ENCODE results near the gene DHX8. TPM values are rescaled to one million over a fixed set of nuclear protein-coding genes. Genes with fewer than 3 reads are reported as not detected.
"Not testable (repeated sequence)": the region's sequence is repeated elsewhere in the genome, so short reads cannot be mapped to it uniquely, and the experiment has no call there.

Gene DHX8
- total RNA-seq, 1 experiment from 2014 or later = 54.1 TPM

DNA sequence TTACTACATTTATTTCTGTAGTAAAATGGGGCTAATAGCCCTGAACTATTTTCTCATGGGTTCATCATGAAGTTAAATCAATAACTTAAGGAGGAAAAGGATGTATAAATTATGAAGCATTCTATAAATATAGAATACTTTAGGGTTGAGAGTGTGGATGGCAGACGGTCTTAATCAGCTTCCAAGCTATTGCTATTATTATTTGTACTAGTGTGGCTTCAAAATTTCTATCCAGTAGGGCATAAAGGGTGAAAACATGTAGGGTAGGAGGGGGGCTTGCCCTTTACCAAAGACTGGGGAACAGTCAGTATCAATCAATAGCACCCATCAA is 26.4 kb upstream of the DHX8 start:
- Histone ChIP-seq H3K4me2 (ENCODE audit: insufficient read depth, insufficient read length, low read length) (no peak overlapping the region), H2BK120ac (ENCODE audit: low read depth, low read length, poor library complexity, severe bottlenecking) (no peak overlapping the region), H3K4ac (ENCODE audit: low read depth, low read length) (no peak overlapping the region), H4K5ac (ENCODE audit: insufficient read length, low read depth, low read length) (no peak overlapping the region), H3K27me3 (ENCODE audit: insufficient read depth, low read length) (no peaks in the 10 kb centered on the region), H3K79me2 (ENCODE audit: insufficient read depth, low read length) (no peaks in the 10 kb centered on the region), H3K79me1 (ENCODE audit: insufficient read depth, low read depth, low read length, poor library complexity, severe bottlenecking) (no peaks in the 10 kb centered on the region), H3K23me2 (ENCODE audit: insufficient read length, low read depth, low read length, poor library complexity, severe bottlenecking) (no peaks in the 10 kb centered on the region), H3K14ac (ENCODE audit: insufficient read depth, low read length) (no peak overlapping the region), H2BK12ac (ENCODE audit: insufficient read length, low read depth, low read length) (no peak overlapping the region), H3K4me1 (ENCODE audit: insufficient read depth, low read length) (no peaks in the 10 kb centered on the region), H4K20me1 (ENCODE audit: control insufficient read depth, insufficient read depth, insufficient read length) (no peaks in the 10 kb centered on the region), H3K56ac (ENCODE audit: insufficient read length, low read depth, low read length) (no peak overlapping the region), H2AFZ (ENCODE audit: low read length) (no peak overlapping the region), H4K91ac (ENCODE audit: insufficient read length, low read depth, low read length) (no peak overlapping the region), H3K9ac (ENCODE audit: extremely low read depth, insufficient read length, low read length) (no peak overlapping the region), H2BK15ac (ENCODE audit: low read depth, low read length) (no peak overlapping the region), H2BK5ac (ENCODE audit: insufficient read length, low read length) (no peak overlapping the region), H3K23ac (ENCODE audit: insufficient read length, low read depth, low read length) (no peak overlapping the region), H3K27ac (ENCODE audit: insufficient read length, low read depth, low read length) (no peak overlapping the region), H3K18ac (ENCODE audit: insufficient read length, low read depth, low read length) (no peak overlapping the region), H2BK20ac (ENCODE audit: low read depth, low read length, poor library complexity, severe bottlenecking) (no peak overlapping the region), H4K8ac (replicated peaks; ENCODE audit: insufficient read length, low read depth, low read length) (no peak overlapping the region), H2AK5ac (ENCODE audit: insufficient read length, low read length) (no peak overlapping the region), H3K9me3 (ENCODE audit: control insufficient read depth, low read depth, low read length) (no peaks in the 10 kb centered on the region), H3T11ph (ENCODE audit: low read length) (no peak overlapping the region)
- Mint-ChIP-seq H3K27ac (no peak overlapping the region), H3K36me3 (ENCODE audit: insufficient read depth in 1 of 3, low read depth in 3 of 3) (peaks cover 0 to 4% (median 0%) of the 10 kb centered on the region in 3 experiments; a peak in 2 of 7 replicates), H3K27me3 (ENCODE audit: low read depth) (no peaks in the 10 kb centered on the region; the same call in 1 of the 2 replicates), H3K4me1 (peaks cover 4 to 9% of the 10 kb centered on the region in 2 experiments; a peak in 3 of 4 replicates), H3K9me3 (peaks cover 2 to 3% of the 10 kb centered on the region in 2 experiments; a peak in 3 of 5 replicates), H3K4me3 (no peak overlapping the region)
- no CpG with 5 or more reads among the region's 1 CpG for WGBS (ENCODE audit: extremely low coverage, insufficient read length, low lambda C conversion rate)
- DNase-seq = no peak
- TF ChIP-seq, protein P1, sequence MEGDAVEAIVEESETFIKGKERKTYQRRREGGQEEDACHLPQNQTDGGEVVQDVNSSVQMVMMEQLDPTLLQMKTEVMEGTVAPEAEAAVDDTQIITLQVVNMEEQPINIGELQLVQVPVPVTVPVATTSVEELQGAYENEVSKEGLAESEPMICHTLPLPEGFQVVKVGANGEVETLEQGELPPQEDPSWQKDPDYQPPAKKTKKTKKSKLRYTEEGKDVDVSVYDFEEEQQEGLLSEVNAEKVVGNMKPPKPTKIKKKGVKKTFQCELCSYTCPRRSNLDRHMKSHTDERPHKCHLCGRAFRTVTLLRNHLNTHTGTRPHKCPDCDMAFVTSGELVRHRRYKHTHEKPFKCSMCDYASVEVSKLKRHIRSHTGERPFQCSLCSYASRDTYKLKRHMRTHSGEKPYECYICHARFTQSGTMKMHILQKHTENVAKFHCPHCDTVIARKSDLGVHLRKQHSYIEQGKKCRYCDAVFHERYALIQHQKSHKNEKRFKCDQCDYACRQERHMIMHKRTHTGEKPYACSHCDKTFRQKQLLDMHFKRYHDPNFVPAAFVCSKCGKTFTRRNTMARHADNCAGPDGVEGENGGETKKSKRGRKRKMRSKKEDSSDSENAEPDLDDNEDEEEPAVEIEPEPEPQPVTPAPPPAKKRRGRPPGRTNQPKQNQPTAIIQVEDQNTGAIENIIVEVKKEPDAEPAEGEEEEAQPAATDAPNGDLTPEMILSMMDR (conservative IDR thresholded peaks at IDR 0.05) = no peak

DNA sequence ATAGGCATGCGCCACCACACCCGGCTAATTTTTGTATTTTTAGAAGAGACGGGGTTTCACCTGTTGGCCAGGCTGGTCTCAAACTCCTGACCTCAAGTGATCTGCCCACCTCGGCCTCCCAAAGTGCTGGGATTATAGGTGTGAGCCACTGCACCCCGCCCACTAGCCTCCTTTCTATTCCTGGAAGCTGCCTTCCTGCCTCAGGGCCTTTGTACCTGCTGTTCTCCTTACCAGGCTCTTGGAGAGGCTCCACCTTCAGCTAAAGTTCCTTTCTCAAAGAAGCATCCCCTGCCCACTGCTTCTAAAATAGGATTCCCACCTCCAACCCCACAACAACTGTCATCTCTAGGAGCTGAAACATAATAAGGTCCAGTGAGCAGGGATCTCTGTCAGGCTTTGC is 23.9 kb upstream of the DHX8 start:
- not testable (repeated sequence) for H2BK120ac ChIP-seq (ENCODE audit: low read depth, low read length, poor library complexity, severe bottlenecking); H3K36me3 Mint-ChIP-seq (ENCODE audit: insufficient read depth in 1 of 3, low read depth in 3 of 3); H3K27ac ChIP-seq (ENCODE audit: insufficient read length, low read depth, low read length); H3K4me3 Mint-ChIP-seq; H3K27me3 ChIP-seq (ENCODE audit: insufficient read depth, low read length); H3K27me3 Mint-ChIP-seq (ENCODE audit: low read depth); H4K5ac ChIP-seq (ENCODE audit: insufficient read length, low read depth, low read length); H3T11ph ChIP-seq (ENCODE audit: low read length); H3K14ac ChIP-seq (ENCODE audit: insufficient read depth, low read length); H3K4me2 ChIP-seq (ENCODE audit: insufficient read depth, insufficient read length, low read length); H3K4me1 ChIP-seq (ENCODE audit: insufficient read depth, low read length); H3K23me2 ChIP-seq (ENCODE audit: insufficient read length, low read depth, low read length, poor library complexity, severe bottlenecking); H2AK5ac ChIP-seq (ENCODE audit: insufficient read length, low read length); H3K4ac ChIP-seq (ENCODE audit: low read depth, low read length); H2BK20ac ChIP-seq (ENCODE audit: low read depth, low read length, poor library complexity, severe bottlenecking); H3K79me2 ChIP-seq (ENCODE audit: insufficient read depth, low read length); H2BK15ac ChIP-seq (ENCODE audit: low read depth, low read length); H4K8ac ChIP-seq (replicated peaks; ENCODE audit: insufficient read length, low read depth, low read length); H3K4me1 Mint-ChIP-seq; DNase-seq; H3K9me3 ChIP-seq (ENCODE audit: control insufficient read depth, low read depth, low read length); H3K56ac ChIP-seq (ENCODE audit: insufficient read length, low read depth, low read length); H3K18ac ChIP-seq (ENCODE audit: insufficient read length, low read depth, low read length); H4K20me1 ChIP-seq (ENCODE audit: control insufficient read depth, insufficient read depth, insufficient read length); H2BK12ac ChIP-seq (ENCODE audit: insufficient read length, low read depth, low read length); H2BK5ac ChIP-seq (ENCODE audit: insufficient read length, low read length); H2AFZ ChIP-seq (ENCODE audit: low read length); H3K79me1 ChIP-seq (ENCODE audit: insufficient read depth, low read depth, low read length, poor library complexity, severe bottlenecking); H3K9ac ChIP-seq (ENCODE audit: extremely low read depth, insufficient read length, low read length); H3K9me3 Mint-ChIP-seq; H3K27ac Mint-ChIP-seq; H3K23ac ChIP-seq (ENCODE audit: insufficient read length, low read depth, low read length); H4K91ac ChIP-seq (ENCODE audit: insufficient read length, low read depth, low read length)
- no CpG with 5 or more reads among the region's 5 CpGs for WGBS (ENCODE audit: extremely low coverage, insufficient read length, low lambda C conversion rate)

Measured in H9 (cell line).